Measurements from ENCODE around the gene CDH11.

Gene CDH11

DNA sequence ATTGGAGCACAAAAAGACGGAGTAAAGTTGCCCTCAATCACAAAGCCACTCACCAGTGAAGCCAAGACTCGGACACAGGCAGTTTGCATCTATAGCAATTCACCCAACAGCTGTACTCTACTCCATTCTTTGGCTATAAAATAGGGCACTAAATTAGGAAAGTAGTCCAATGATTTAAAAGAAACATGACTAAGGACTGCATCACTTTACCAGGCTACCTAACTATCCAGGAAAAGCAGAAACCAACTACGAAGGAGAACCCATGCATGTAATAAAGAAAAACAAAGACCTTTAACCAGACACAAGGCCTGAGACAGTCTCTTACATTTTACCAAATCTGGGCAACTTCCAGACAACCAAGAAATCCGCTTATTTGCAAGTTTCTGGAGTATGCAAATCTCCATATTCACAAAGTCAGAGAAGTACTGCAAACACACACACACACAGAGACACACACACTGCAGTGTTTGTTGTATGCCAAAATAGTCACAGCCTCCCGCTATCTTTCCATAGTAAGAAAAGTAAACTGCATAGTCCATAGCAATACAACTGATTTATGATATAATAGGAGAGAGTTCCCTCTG lies 59.8 kb downstream of the CDH11 start:
- TF ChIP-seq, protein P1, sequence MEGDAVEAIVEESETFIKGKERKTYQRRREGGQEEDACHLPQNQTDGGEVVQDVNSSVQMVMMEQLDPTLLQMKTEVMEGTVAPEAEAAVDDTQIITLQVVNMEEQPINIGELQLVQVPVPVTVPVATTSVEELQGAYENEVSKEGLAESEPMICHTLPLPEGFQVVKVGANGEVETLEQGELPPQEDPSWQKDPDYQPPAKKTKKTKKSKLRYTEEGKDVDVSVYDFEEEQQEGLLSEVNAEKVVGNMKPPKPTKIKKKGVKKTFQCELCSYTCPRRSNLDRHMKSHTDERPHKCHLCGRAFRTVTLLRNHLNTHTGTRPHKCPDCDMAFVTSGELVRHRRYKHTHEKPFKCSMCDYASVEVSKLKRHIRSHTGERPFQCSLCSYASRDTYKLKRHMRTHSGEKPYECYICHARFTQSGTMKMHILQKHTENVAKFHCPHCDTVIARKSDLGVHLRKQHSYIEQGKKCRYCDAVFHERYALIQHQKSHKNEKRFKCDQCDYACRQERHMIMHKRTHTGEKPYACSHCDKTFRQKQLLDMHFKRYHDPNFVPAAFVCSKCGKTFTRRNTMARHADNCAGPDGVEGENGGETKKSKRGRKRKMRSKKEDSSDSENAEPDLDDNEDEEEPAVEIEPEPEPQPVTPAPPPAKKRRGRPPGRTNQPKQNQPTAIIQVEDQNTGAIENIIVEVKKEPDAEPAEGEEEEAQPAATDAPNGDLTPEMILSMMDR (IDR thresholded peaks at IDR 0.05; ENCODE audit: insufficient read depth, low read length, poor library complexity, severe bottlenecking) = no peak
- no peak for DNase-seq (ENCODE audit: extremely low read depth, insufficient read length)
- no peak overlapping the region for H3K4me3 ChIP-seq (replicated peaks; ENCODE audit: low read depth, low read length)
- H3K27me3 ChIP-seq (replicated peaks; ENCODE audit: control insufficient read depth, insufficient read depth, low read length) = no peaks in the 10 kb centered on the region
- H3K36me3 ChIP-seq (ENCODE audit: control insufficient read depth, insufficient read depth, low read length) = no peaks in the 10 kb centered on the region

DNA sequence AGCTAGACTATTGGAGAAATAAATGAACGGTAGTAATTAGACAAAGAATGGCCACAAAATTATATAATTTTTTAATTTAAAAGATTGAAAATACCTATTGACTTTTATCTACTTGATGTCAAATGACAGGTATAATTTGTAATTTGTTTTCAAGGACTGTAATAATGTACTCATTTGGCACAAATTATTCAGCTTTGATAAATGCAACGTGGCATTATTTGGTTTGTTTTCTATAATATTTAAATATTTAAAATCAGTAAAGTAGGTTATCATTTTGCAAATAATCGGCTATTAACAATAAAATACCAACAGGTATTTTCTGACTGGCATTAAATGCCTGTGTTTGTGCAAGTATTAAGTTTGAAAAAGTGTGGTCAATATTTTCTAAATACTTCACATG lies 60.6 kb downstream of the CDH11 start:
- DNase-seq (ENCODE audit: extremely low read depth, insufficient read length) = no peak
- H3K27me3 ChIP-seq (replicated peaks; ENCODE audit: control insufficient read depth, insufficient read depth, low read length) = no peaks in the 10 kb centered on the region
- H3K4me3 ChIP-seq (replicated peaks; ENCODE audit: low read depth, low read length) = no peak overlapping the region
- TF ChIP-seq, protein P1 (IDR thresholded peaks at IDR 0.05; ENCODE audit: insufficient read depth, low read length, poor library complexity, severe bottlenecking) = no peak
- no peaks in the 10 kb centered on the region for H3K36me3 ChIP-seq (ENCODE audit: control insufficient read depth, insufficient read depth, low read length)

DNA sequence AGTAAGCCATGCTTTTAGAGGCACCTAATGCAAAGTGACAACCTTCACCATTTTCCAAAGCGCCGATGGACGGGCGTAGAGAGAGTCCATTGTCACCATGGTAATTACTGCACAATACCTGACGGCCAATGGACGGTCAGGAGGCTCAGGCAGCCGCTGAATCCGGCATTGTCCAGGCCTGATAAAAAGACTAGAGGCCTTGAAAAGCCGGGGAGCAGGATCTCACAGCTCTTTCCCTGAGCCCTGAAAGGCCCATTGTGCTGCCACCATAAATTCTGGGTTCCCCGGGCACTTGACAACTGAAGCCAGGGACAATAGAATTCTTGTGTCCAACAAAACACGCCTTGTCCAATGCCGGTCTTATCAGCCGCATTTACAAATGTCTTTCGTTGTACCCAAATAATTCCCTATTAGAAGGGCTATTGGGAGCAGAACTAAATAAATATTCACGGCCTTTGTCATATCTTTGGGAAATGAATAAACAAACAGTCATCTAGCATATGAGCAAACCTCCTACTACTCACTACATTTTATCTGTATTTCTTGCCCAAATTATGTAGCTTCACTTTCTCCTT lies 62.4 kb downstream of the CDH11 start:
- no peaks in the 10 kb centered on the region for H3K27me3 ChIP-seq (replicated peaks; ENCODE audit: control insufficient read depth, insufficient read depth, low read length)
- no peaks in the 10 kb centered on the region for H3K36me3 ChIP-seq (ENCODE audit: control insufficient read depth, insufficient read depth, low read length)
- H3K4me3 ChIP-seq (replicated peaks; ENCODE audit: low read depth, low read length) = no peak overlapping the region
- DNase-seq (ENCODE audit: extremely low read depth, insufficient read length) = no peak
- TF ChIP-seq, protein P1 (IDR thresholded peaks at IDR 0.05; ENCODE audit: insufficient read depth, low read length, poor library complexity, severe bottlenecking) = no peak

DNA sequence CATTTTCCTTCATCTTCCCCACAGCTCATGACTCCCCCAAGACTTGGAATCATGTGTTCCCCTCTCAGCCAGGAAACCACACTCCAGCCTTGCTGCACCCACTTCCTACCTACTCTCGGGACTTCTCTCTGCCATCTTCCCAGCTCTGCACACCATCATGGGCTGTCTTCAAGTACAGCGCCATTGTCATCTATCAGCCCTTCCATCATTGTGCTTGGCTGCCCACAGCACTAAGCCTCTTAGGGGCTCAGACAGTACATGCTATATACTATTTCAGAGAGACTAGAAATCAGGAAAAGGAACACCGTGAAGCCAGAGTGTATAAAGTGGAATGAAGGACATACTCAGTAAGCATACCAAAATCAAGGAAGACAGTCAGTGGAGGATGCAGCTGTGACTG lies 64.7 kb downstream of the CDH11 start:
- TF ChIP-seq, protein P1 (IDR thresholded peaks at IDR 0.05; ENCODE audit: insufficient read depth, low read length, poor library complexity, severe bottlenecking) = no peak
- Histone ChIP-seq H3K36me3 (ENCODE audit: control insufficient read depth, insufficient read depth, low read length) (no peaks in the 10 kb centered on the region), H3K27me3 (replicated peaks; ENCODE audit: control insufficient read depth, insufficient read depth, low read length) (no peaks in the 10 kb centered on the region), H3K4me3 (replicated peaks; ENCODE audit: low read depth, low read length) (no peak overlapping the region)
- no peak for DNase-seq (ENCODE audit: extremely low read depth, insufficient read length)

DNA sequence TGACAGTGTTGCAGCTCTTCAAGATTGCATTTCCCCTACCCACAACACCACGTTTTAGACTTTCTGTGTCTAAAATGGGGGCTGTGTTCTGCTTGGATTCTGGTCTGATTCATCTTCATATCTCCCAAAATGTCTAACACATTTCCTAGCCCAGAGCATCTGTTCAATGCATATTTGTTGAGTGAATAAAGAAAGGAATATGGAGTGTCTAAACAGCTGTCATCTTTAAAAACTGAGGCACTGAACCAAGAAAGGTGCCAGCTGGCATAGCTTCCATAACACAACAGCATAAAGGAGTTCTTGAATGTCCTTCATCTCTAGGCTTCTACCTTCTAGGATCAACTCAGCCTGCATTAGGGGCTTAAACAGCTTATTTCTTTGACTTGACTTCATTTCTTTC lies 67.4 kb downstream of the CDH11 start:
- TF ChIP-seq, protein P1 (IDR thresholded peaks at IDR 0.05; ENCODE audit: insufficient read depth, low read length, poor library complexity, severe bottlenecking) = no peak
- DNase-seq (ENCODE audit: extremely low read depth, insufficient read length) = no peak
- Histone ChIP-seq H3K4me3 (replicated peaks; ENCODE audit: low read depth, low read length) (no peak overlapping the region), H3K27me3 (replicated peaks; ENCODE audit: control insufficient read depth, insufficient read depth, low read length) (no peaks in the 10 kb centered on the region), H3K36me3 (ENCODE audit: control insufficient read depth, insufficient read depth, low read length) (no peaks in the 10 kb centered on the region)

DNA sequence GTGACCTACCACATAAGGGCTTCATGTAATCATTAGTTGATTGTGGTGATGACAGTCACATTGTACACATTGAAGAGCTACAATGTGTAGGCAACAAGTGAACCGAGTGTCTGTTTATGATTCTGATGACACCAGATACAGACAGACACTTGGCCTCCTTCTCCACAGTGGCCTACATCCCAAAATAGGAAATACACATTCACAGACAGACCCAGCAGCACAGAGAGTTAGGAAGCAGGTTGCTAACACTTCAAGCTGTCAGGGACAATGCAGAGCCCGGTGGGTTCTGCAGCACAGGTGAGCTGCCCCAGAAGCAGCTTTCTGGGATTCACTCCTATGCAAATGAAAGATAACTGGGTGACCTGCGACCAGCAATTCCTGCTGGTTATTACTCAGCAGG lies 72.2 kb downstream of the CDH11 start:
- no peak overlapping the region for H3K4me3 ChIP-seq (replicated peaks; ENCODE audit: low read depth, low read length)
- no peaks in the 10 kb centered on the region for H3K27me3 ChIP-seq (replicated peaks; ENCODE audit: control insufficient read depth, insufficient read depth, low read length)
- DNase-seq (ENCODE audit: extremely low read depth, insufficient read length) = no peak
- TF ChIP-seq, protein P1 (IDR thresholded peaks at IDR 0.05; ENCODE audit: insufficient read depth, low read length, poor library complexity, severe bottlenecking) = no peak
- no peaks in the 10 kb centered on the region for H3K36me3 ChIP-seq (ENCODE audit: control insufficient read depth, insufficient read depth, low read length)

All from GM06990 (cell line).